HFF-Myc (cell line): ENCODE data around the gene USP36.

Source experiments
- DNase-seq: peaks from one replicate; pipeline ENCODE4 v3.0.0-alpha.2; 2011; ENCODE audit warnings: low read depth; ENCODE audit errors: extremely low read depth
- H3K4me3 ChIP-seq: replicated peaks from 2 replicates; pipeline ENCODE4 v1.5.1; 2011; ENCODE audit warnings: low read depth, mild to moderate bottlenecking, control low read depth, low read length
- TF ChIP-seq, protein P1 (sequence below): IDR thresholded peaks from 2 replicates; pipeline ENCODE4 v1.5.1; 2012; ENCODE audit warnings: mild to moderate bottlenecking, low read depth, low read length, control low read depth; ENCODE audit errors: missing control alignments

USP36 gene

DNA sequence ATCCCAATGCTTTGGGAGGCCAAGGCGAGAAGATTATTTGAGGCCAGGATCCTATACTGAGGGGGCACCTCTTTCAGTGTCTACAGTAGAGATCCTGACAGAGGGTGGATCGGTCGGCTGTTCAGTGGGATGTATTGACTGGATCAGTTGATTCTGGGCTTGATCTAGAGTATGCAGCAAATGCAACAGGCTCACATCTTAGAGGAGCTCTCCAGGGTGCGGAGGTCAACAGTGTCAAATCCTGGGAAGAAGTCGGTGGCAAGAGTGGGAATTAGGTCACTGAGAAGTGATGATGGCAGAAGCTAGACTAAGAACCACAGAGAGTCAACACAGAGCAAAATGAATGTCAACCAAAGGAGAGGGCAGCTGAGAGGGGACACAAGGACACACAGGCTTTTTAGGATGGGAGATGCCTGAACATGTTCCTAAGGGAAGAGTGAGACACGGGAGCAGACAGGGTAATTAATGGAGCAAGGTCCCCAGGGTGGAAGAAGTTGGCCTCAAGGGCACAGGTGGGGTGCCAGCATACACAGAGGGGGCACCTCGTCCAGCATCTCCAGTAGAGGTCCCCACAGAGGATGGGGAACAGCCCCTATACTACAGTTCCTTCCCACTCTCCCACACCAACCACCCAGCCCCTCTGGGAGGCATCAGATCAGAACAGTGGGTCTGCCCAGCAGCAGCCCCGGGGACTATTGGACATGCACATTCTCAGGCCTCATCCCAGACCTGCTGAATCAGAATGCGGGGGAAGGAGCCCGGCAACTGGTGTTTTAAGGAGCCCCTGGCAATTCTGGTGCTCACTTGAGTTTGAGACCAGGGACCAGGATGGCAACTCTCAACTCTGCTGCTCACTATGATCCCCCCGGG lies 48.5 kb downstream of the USP36 start:
- TF ChIP-seq, protein P1, sequence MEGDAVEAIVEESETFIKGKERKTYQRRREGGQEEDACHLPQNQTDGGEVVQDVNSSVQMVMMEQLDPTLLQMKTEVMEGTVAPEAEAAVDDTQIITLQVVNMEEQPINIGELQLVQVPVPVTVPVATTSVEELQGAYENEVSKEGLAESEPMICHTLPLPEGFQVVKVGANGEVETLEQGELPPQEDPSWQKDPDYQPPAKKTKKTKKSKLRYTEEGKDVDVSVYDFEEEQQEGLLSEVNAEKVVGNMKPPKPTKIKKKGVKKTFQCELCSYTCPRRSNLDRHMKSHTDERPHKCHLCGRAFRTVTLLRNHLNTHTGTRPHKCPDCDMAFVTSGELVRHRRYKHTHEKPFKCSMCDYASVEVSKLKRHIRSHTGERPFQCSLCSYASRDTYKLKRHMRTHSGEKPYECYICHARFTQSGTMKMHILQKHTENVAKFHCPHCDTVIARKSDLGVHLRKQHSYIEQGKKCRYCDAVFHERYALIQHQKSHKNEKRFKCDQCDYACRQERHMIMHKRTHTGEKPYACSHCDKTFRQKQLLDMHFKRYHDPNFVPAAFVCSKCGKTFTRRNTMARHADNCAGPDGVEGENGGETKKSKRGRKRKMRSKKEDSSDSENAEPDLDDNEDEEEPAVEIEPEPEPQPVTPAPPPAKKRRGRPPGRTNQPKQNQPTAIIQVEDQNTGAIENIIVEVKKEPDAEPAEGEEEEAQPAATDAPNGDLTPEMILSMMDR: no peak
- DNase-seq: no peak
- H3K4me3 ChIP-seq: no peak overlapping the region

DNA sequence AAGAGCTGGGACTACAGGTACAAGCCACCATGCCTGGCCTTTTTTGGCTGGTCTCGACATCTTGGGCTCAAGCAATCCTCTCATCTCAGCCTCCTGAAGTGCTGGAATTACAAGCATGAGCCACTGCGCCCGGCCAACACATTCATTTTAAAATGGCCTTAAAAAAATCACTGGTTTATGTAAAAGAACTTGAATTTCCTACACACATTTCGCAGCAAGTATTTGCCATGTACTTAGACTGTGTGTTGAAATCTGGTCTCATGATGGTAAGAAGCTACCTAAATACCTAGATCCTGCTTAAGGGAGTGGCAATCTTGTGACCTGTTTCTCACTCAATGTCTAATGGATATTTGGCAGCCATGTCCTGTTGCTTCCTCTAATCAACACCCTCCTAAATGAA lies 50.1 kb downstream of the USP36 start:
- TF ChIP-seq, protein P1: no peak
- no peak overlapping the region for H3K4me3 ChIP-seq

DNA sequence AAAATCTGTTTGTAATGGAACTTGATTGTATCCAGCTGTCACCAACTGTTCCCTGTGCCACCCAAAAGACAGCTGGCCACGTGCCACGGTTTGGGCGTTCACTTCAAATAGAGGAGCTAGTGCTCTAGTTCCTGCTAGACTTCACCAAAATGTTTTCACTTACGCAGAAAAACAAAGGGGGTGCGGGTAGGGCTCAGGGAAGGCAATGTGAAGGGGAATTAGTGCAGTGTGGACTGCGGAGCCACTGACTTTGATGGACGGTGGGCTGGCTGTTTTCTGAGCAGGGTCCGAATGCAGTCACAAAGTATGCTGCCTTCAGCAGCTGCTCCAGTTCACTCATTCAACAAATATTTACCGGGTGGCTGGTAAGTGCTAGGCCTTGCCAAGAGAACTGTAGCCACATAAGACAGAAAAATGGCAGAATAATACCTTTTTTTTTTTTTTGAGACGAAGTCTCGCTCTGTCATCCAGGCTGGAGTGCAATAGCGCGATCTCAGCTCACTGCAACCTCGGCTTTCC lies 50.9 kb downstream of the USP36 start:
- TF ChIP-seq, protein P1: no peak
- H3K4me3 ChIP-seq: no peak overlapping the region
- no peak for DNase-seq

More for the DNA sequence above, 50.1 kb downstream of the USP36 start:
- DNase-seq: no peak

DNA sequence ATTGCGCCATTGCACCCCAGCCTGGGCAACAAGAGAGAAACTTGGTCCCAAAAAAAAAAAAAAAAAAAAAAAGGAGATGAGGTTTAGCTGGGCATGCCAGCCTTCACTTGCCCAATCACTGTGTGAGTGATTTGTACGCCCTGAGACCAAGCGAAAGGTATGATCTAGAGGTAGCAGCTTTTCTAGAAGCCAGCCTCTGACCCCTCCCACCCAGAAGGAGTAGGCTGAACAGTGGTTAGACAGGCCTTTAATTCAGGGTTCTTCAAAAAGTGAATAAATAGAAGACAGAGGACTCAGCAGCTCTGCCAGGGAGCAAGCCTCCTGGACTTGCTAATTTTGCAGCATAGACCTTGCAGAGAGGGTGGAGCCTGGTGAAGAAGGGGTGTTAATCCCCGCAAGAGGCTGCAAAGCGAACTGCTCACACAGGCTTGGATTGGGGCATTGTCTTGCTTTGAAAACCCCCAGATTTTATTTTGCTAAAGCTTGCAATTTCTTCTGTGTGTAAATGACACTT lies 51.4 kb downstream of the USP36 start:
- DNase-seq: no peak
- H3K4me3 ChIP-seq: no peak overlapping the region
- TF ChIP-seq, protein P1: no peak

DNA sequence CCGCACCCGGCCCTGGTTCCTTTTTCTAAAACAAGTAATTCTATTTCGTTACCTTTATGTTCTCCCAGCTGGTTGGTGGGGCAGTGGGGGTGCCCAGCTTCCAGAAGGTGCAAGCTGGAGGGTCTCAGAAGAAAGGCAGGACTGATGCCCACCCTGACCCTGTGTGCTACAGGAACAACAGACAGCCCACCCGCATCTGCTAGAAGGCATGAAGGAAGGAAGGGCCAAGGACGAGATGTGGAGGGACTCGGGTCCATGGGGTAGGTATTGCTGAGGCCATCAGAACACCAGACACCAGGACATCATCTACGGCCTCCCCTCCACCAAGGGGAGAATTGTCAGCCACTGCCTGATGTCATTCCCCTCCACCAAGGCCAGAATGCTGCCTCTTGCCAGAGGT lies 52.2 kb downstream of the USP36 start:
- TF ChIP-seq, protein P1: no peak
- no peak overlapping the region for H3K4me3 ChIP-seq
- DNase-seq: no peak

DNA sequence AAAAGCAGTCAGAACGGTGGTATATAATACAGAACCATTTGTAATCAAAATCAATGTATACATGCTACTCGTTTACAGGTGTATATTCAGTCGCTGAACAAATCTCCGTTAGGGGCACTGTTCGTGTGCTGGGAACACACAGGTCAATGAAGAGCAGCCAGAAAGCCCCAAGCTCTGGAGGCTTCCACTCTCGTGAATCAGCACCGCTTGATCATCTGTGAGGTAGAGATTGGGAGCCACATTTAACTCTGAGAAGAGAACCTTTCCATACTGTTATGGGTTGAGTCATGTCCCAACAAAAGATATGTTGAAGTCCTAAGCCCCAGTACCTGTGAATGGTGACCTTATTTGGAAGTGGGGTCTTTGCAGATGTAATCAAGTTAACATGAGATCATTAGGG lies 53.2 kb downstream of the USP36 start:
- no peak overlapping the region for H3K4me3 ChIP-seq
- DNase-seq: no peak
- TF ChIP-seq, protein P1: no peak
